Retinal pigment epithelial cell (primary cell): Measurements from ENCODE around the gene CDHR5.
"Not testable (repeated sequence)": the region's sequence is repeated elsewhere in the genome, so short reads cannot be mapped to it uniquely, and the experiment has no call there.

Experiments
- DNase-seq: peaks from one replicate; pipeline ENCODE4 v3.0.0-alpha.2; 2010; ENCODE audit warnings: low read depth
- H3K4me3 ChIP-seq: 2 replicates; pipeline ENCODE4 v1.5.1; 2011; ENCODE audit warnings: mild to moderate bottlenecking, low read length, control low read depth, moderate library complexity
- CTCF ChIP-seq: conservative IDR thresholded peaks from 2 replicates; pipeline ENCODE4 v1.5.1; 2011; ENCODE audit warnings: low read depth, low read length, control low read depth, inconsistent platforms

CDHR5 gene

GRCh38 chr11:655036-655726 is 30.4 kb upstream of the CDHR5 start:
- no peak for DNase-seq
- no peak overlapping the region for H3K4me3 ChIP-seq
- TF ChIP-seq CTCF = no peak

- not testable (repeated sequence) for H3K4me3 ChIP-seq, DNase-seq
These were observed 29.7 kb upstream of the CDHR5 start for GRCh38 chr11:654444-654843.

- no peak for TF ChIP-seq CTCF
- no peak overlapping the region for H3K4me3 ChIP-seq
- DNase-seq = no peak
These were observed 29.1 kb upstream of the CDHR5 start for GRCh38 chr11:653837-654236.

GRCh38 chr11:653136-653535 is 28.4 kb upstream of the CDHR5 start:
- not testable (repeated sequence) for DNase-seq, H3K4me3 ChIP-seq

GRCh38 chr11:650482-650881 is 25.7 kb upstream of the CDHR5 start:
- DNase-seq = no peak
- no peak for TF ChIP-seq CTCF
- no peak overlapping the region for H3K4me3 ChIP-seq

- H3K4me3 ChIP-seq, DNase-seq: not testable (repeated sequence)
These were observed 23.0 kb upstream of the CDHR5 start for GRCh38 chr11:647672-648158.

- DNase-seq = no peak
- H3K4me3 ChIP-seq = no peak overlapping the region
- TF ChIP-seq CTCF = no peak
These were observed 21.5 kb upstream of the CDHR5 start for GRCh38 chr11:646214-646613.

GRCh38 chr11:645536-645935 is 20.8 kb upstream of the CDHR5 start:
- H3K4me3 ChIP-seq = no peak overlapping the region
- DNase-seq = no peak
- no peak for TF ChIP-seq CTCF
